WERI-Rb-1 (cell line): Measurements from ENCODE around the gene TMEM232.

Source experiments
- DNase-seq: peaks from one replicate; pipeline ENCODE4 v3.0.0-alpha.2; 2020
- H3K27ac ChIP-seq: fragments of 250-450 bp; sonication (Bioruptor Pico); 2 replicates; pipeline ENCODE4 v1.5.1; 2020; ENCODE audit warnings: mild to moderate bottlenecking, moderate library complexity
- H3K27me3 ChIP-seq: fragments of 250-450 bp; sonication (Bioruptor Pico); 2 replicates; pipeline ENCODE4 v1.5.1; 2021; ENCODE audit warnings: mild to moderate bottlenecking, low read depth, moderate library complexity; ENCODE audit not compliant: insufficient read depth, severe bottlenecking
- H3K36me3 ChIP-seq: fragments of 250-450 bp; sonication (Bioruptor Pico); 2 replicates; pipeline ENCODE4 v1.5.1; 2020; ENCODE audit warnings: mild to moderate bottlenecking, moderate library complexity
- H3K4me3 ChIP-seq: 2 replicates; pipeline ENCODE4 v1.5.1; 2011; ENCODE audit warnings: low read depth, mild to moderate bottlenecking, control low read depth, low read length
- H3K9me3 ChIP-seq: fragments of 250-450 bp; sonication (Bioruptor Pico); 2 replicates; pipeline ENCODE4 v1.5.1; 2021; ENCODE audit warnings: mild to moderate bottlenecking, moderate library complexity; ENCODE audit not compliant: severe bottlenecking
- TF ChIP-seq, protein P1 (sequence below): IDR thresholded peaks from 2 replicates; pipeline ENCODE4 v1.5.1; 2011; ENCODE audit warnings: low read depth, mild to moderate bottlenecking, control low read depth, inconsistent platforms, low read length

TMEM232 gene

DNA sequence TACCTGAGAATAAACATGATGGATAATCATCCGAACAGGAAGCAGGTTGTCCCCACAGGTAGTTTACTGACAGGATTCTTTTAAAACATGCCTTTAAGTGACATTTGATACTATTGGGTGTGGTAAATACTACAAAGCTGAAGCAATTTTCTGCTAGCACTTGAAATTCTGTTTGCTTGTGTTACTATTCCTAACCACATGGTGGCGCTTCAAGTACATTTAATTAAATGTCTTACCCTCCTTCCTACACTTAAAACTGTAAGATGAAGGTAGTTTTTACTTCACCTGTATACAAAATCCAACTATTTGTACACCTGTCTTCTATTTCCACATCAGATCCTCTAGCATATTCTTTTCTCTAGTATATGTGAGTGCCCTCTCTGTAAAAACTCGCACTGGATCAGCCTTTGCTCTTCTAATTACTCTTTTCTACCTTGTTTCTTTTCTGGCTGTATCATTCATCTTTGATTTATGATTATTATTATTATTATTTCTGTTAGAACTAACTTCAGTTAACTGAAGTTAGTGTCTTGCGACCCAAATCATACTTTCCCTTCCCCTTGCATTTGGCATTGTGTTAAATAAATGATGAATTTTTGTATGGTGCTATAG is 30.8 kb upstream of the TMEM232 start:
- Histone ChIP-seq H3K27ac (no peak overlapping the region), H3K9me3 (no peaks in the 10 kb centered on the region), H3K27me3 (no peaks in the 10 kb centered on the region), H3K36me3 (peaks cover 9% of the 10 kb centered on the region), H3K4me3 (no peak overlapping the region)
- TF ChIP-seq, protein P1, sequence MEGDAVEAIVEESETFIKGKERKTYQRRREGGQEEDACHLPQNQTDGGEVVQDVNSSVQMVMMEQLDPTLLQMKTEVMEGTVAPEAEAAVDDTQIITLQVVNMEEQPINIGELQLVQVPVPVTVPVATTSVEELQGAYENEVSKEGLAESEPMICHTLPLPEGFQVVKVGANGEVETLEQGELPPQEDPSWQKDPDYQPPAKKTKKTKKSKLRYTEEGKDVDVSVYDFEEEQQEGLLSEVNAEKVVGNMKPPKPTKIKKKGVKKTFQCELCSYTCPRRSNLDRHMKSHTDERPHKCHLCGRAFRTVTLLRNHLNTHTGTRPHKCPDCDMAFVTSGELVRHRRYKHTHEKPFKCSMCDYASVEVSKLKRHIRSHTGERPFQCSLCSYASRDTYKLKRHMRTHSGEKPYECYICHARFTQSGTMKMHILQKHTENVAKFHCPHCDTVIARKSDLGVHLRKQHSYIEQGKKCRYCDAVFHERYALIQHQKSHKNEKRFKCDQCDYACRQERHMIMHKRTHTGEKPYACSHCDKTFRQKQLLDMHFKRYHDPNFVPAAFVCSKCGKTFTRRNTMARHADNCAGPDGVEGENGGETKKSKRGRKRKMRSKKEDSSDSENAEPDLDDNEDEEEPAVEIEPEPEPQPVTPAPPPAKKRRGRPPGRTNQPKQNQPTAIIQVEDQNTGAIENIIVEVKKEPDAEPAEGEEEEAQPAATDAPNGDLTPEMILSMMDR = peak; percentile 39; the same call in 1 of the 2 replicates
- peak; percentile 8 for DNase-seq

DNA sequence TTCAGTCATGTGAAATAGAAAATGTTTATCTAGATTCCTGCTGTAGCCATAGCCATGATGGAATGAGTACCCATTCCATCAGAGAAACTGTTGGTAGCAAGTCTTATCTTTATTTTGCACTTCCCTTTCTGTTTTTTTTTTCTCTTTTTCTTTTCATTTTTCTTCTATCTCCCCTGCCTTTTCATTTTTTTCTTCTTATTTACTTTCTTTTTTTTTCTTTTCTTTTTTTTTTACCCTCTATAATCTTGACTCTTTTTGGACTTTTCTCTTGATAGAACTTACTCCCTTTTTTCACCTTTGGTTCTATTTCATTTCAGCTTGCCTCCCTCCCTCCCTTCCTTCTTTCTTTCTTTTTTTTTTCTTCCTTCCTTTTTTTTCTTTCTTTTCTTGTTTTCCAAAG is 27.7 kb upstream of the TMEM232 start:
- Histone ChIP-seq H3K27me3 (no peaks in the 10 kb centered on the region), H3K27ac (no peak overlapping the region), H3K4me3 (no peak overlapping the region), H3K36me3 (no peaks in the 10 kb centered on the region; the same call in 1 of the 2 replicates), H3K9me3 (no peaks in the 10 kb centered on the region)
- no peak for DNase-seq
- TF ChIP-seq, protein P1 = no peak

DNA sequence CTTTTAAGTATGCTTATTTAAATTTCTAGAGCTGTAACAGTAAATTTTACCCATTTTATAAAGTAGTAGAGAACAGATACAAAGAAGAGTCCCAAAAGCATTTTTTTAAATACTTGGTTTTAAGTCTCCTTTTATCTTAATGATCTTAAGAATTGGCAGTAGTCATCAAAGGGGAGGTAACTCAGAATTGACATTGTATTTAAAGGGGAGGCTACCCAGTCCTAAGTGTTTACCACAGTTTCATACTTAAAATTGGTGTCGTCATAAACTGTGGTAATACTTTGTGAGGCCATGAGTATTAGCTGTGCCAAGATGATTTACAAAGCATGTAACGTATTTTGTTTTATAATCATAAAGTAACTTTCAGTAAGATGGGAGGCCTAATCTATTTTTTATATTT is 27.1 kb upstream of the TMEM232 start:
- H3K9me3 ChIP-seq = no peaks in the 10 kb centered on the region
- no peak overlapping the region for H3K27ac ChIP-seq
- no peak overlapping the region for H3K4me3 ChIP-seq
- H3K36me3 ChIP-seq = no peaks in the 10 kb centered on the region; the same call in 1 of the 2 replicates
- H3K27me3 ChIP-seq = no peaks in the 10 kb centered on the region
- DNase-seq = no peak
- TF ChIP-seq, protein P1 = no peak

DNA sequence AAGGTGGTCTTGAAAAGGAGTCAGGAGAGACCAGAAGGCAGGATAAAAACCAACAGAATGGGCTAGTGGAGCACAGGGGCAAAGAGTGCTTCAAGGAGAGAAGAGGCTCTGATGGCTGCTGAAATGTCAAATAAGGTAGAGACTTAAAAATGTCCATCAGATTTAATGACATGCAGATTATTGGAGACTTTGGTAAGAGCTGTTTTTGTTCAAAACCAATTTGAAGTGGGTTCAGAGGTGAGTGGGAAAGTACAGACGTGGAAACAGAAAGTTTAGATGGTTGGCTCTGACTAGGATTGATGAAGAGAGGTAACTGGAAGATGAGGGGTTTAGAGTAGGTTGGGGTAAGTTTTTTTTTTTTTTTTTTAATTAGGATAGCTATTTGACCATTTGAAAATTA is 26.5 kb upstream of the TMEM232 start:
- Histone ChIP-seq H3K27ac (no peak overlapping the region), H3K9me3 (no peaks in the 10 kb centered on the region), H3K36me3 (peaks cover 3% of the 10 kb centered on the region; the same call in 1 of the 2 replicates), H3K27me3 (no peaks in the 10 kb centered on the region), H3K4me3 (no peak overlapping the region)
- no peak for DNase-seq
- TF ChIP-seq, protein P1 = no peak

DNA sequence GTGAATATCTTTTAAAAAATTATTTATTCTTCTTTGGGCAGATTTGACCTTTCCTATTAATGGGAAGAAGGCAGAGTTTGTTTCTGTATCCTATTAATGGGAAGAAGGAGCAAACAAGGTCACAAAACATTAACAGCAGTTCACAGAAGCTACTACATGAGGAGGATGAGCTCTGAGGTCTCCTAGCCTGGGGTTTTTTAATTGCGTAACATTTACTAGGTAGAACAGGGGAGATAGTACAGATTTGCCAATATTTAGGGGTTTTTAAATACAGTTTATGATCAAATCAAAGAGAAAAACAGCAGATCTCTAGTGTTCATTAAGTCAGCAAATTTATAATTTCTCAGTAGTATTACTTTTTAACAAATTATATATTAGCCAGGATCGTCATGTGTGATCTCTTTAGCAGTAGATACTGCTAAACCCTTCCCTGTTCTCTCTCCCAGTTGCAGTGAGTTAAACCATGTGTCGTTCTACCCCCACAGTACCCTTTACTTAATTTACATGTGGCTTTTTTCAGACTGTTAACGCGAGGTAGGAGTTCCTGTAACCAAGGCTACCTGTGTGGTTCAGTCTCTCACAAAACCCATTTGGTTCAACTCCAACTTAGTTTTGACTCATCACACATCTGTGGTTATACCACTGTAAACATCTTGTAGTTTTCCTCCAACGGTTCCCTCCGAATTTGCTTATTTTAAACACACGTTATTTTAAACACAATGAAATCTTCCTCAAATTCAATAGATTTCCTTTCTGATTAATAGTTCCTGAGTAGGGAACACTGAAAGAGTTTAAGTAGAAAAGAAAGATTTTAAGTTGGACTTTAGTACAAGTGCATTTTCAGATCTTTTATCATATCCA is 25.7 kb upstream of the TMEM232 start:
- H3K9me3 ChIP-seq = no peaks in the 10 kb centered on the region
- H3K4me3 ChIP-seq = no peak overlapping the region
- H3K36me3 ChIP-seq = peaks cover 3% of the 10 kb centered on the region; the same call in 1 of the 2 replicates
- no peak for DNase-seq
- no peak overlapping the region for H3K27ac ChIP-seq
- H3K27me3 ChIP-seq = no peaks in the 10 kb centered on the region
- TF ChIP-seq, protein P1 = no peak
